Muscle layer of colon (tissue), 2 donors: ENCODE measurements around the gene DHCR24.
A peak's percentile ranks its signal among the peaks of the same experiment; 100 is the strongest.

ENCODE experiments used
- H3K27ac ChIP-seq: one replicate; pipeline ENCODE4 v1.7.0; 2013; ENCODE audit warnings: low read depth, mild to moderate bottlenecking, low read length, moderate library complexity
- H3K27me3 ChIP-seq, 2 donors: one replicate each; pipeline ENCODE4 v1.7.0; 2013; ENCODE audit warnings: low read length in 2 of 2, mild to moderate bottlenecking in 2 of 2; ENCODE audit not compliant: insufficient read depth in 2 of 2, control insufficient read depth in 1 of 2
- H3K36me3 ChIP-seq: one replicate; pipeline ENCODE4 v1.7.0; 2013; ENCODE audit warnings: mild to moderate bottlenecking, low read length; ENCODE audit not compliant: insufficient read depth
- H3K4me1 ChIP-seq: one replicate; pipeline ENCODE4 v1.7.0; 2013; ENCODE audit warnings: mild to moderate bottlenecking, low read length; ENCODE audit not compliant: insufficient read depth
- H3K4me3 ChIP-seq, 2 donors: one replicate each; pipeline ENCODE4 v1.7.0; 2013; ENCODE audit warnings: low read length in 2 of 2, low read depth in 1 of 2, mild to moderate bottlenecking in 1 of 2, moderate library complexity in 1 of 2
- H3K9ac ChIP-seq: one replicate; pipeline ENCODE4 v1.7.0; 2013; ENCODE audit warnings: low read length
- H3K9me3 ChIP-seq: one replicate; pipeline ENCODE4 v1.7.0; 2013; ENCODE audit warnings: mild to moderate bottlenecking, low read length
- donor health status: abdominal sarcoma.
- donor health status: Adenocarcinoma of cecum.

DHCR24 gene

DNA sequence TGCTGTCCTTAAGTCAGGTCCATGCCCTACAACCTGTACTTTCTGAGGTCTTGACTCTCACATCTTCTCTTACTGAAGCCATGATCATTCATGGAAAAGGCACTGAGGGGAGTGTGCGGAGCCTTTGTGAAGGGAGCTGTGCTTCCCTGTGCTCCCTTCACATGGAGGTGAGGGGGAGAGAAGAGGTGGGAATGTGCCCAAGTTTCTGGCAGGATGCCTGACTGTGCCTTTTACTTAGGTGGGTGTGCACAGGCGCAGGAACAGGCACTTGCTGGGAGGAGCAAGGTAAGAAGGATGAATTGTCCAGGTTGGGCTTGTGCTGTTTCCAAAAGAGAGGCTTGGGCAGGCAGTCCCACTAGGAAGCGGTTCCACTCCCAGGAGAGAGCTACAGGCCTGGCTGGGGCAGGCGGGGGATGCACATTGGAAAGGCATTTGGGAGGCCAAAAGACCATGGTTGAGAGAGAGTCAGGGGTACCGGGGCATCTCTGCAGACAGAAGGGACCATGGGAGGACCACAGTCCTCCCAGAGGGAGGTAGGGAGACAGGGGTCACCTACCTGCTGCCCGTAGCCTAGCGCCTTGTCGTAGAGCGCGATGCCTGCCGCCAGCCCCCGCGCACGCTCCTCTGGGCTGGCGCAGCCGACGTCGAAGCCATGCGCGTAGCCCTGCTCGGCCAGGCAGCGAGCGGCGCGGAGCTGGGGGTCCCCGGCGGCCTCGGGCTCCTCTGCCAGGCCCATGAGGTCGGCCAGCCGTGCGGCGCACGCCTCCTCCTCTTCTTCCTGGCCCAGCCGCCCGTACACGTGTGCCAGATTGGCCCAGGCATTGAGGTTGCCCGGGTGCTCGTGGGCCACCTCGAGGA is 86.7 kb downstream of the DHCR24 start:
- Histone ChIP-seq H3K4me1 (peaks cover 26% of the 10 kb centered on the region), H3K27ac (peak overlapping the region; percentile 16), H3K27me3 (peaks cover 0 to 4% of the 10 kb centered on the region in 2 donors), H3K9me3 (no peaks in the 10 kb centered on the region), H3K36me3 (no peaks in the 10 kb centered on the region), H3K9ac (no peak overlapping the region), H3K4me3 (peak overlapping the region; percentile 56 to 61)
